CD4-positive, alpha-beta T cell (primary cell): Measurements from ENCODE around the gene MMP11. TPM values are rescaled to one million over a fixed set of nuclear protein-coding genes. Genes with fewer than 3 reads are reported as not detected.

Source experiments
- ATAC-seq: fragments of 200-7000 bp; cut with Tn5 transposase; one replicate; pipeline ENCODE4 v1.10.0; 2022; ENCODE audit warnings: mild to moderate bottlenecking; ENCODE audit not compliant: poor library complexity
- CTCF ChIA-PET: fragments of 350-600 bp; sonication (Branson Sonifier 250); formaldehyde crosslinking; loops from one replicate; lab custom pipeline; 2021; ENCODE audit warnings: antibody characterized with exemption, inconsistent platforms; lab: Charles Lee
- POLR2A ChIA-PET: fragments of 350-600 bp; sonication (Branson Sonifier 250); formaldehyde crosslinking; loops from one replicate; lab custom pipeline; 2021; ENCODE audit warnings: antibody characterized with exemption, inconsistent platforms; lab: Charles Lee
- DNase-seq, 14 experiments: peaks; one replicate each; pipeline ENCODE4 v3.0.0-alpha.2; 2013 to 2020; ENCODE audit warnings: mixed read lengths in 2 of 14
- H3K27ac ChIP-seq, 2 donors: one replicate each; pipeline versions ENCODE4 v1.5.1 to v1.7.0; 2013; ENCODE audit warnings: low read length in 2 of 2, low read depth in 1 of 2, mild to moderate bottlenecking in 1 of 2
- H3K27me3 ChIP-seq, 2 experiments: 1 replicate in 1 of 2; 2 replicates in 1 of 2; pipeline versions ENCODE4 v1.6.1 to v1.7.0; 2013; ENCODE audit warnings: low read length in 2 of 2, control low read depth in 1 of 2, mild to moderate bottlenecking in 1 of 2, moderate library complexity in 1 of 2; ENCODE audit not compliant: insufficient read depth in 2 of 2, control insufficient read depth in 1 of 2
- H3K36me3 ChIP-seq: one replicate; pipeline ENCODE4 v1.6.1; 2013; ENCODE audit warnings: low read length, control low read depth; ENCODE audit not compliant: insufficient read depth
- H3K4me1 ChIP-seq: one replicate; pipeline ENCODE4 v1.6.1; 2013; ENCODE audit warnings: low read length, control low read depth; ENCODE audit not compliant: insufficient read depth
- H3K4me3 ChIP-seq: one replicate; pipeline ENCODE4 v1.5.1; 2013; ENCODE audit warnings: mild to moderate bottlenecking, low read length, moderate library complexity
- H3K9me3 ChIP-seq, 2 experiments: 1 replicate in 1 of 2; 2 replicates in 1 of 2; pipeline versions ENCODE4 v1.6.1 to v1.7.0; 2013; ENCODE audit warnings: low read length in 2 of 2, mild to moderate bottlenecking in 2 of 2, control low read depth in 1 of 2, moderate library complexity in 1 of 2; ENCODE audit not compliant: control insufficient read depth in 1 of 2, insufficient read depth in 1 of 2
- H3K27ac Mint-ChIP-seq: one replicate; pipeline ENCODE4 v1.8.0; 2020; ENCODE audit warnings: mixed read lengths
- H3K27me3 Mint-ChIP-seq: one replicate; pipeline ENCODE4 v1.8.0; 2021; ENCODE audit warnings: mixed read lengths
- H3K36me3 Mint-ChIP-seq: one replicate; pipeline ENCODE4 v1.8.0; 2021; ENCODE audit warnings: low read depth, mixed read lengths
- H3K4me1 Mint-ChIP-seq: one replicate; pipeline ENCODE4 v1.8.0; 2021; ENCODE audit warnings: low read depth, mixed read lengths
- H3K4me3 Mint-ChIP-seq: one replicate; pipeline ENCODE4 v1.8.0; 2020; ENCODE audit warnings: mild to moderate bottlenecking, mixed read lengths
- H3K9me3 Mint-ChIP-seq: one replicate; pipeline ENCODE4 v1.8.0; 2020; ENCODE audit warnings: mixed read lengths
- intact Hi-C, 2 experiments: fragments of 100-400 bp; cut with DNase I in 1 of 2; cut with micrococcal nuclease in 1 of 2; formaldehyde crosslinking; loops; one replicate each; pipeline versions ENCODE4 v1.15.1 to v1.9.0; 2023 to 2025; cut with DNase I, micrococcal nuclease
- total RNA-seq, 174 experiments: library from RNA in 2 of 174; stranded (reverse) in 2 of 174; gene quantifications; one replicate each; pipeline ENCODE4 v1.2.3 and lab custom pipeline; 2021 to 2026
- TF ChIP-seq, protein P1 (sequence below): fragments of 200-600 bp; IDR thresholded peaks from one replicate; pipeline ENCODE4 v1.8.0; 2022; ENCODE audit warnings: antibody characterized with exemption, mild to moderate bottlenecking

Gene MMP11
- total RNA-seq, 2 experiments from 2014 or later, result 2.3 to 2.4 TPM

DNA sequence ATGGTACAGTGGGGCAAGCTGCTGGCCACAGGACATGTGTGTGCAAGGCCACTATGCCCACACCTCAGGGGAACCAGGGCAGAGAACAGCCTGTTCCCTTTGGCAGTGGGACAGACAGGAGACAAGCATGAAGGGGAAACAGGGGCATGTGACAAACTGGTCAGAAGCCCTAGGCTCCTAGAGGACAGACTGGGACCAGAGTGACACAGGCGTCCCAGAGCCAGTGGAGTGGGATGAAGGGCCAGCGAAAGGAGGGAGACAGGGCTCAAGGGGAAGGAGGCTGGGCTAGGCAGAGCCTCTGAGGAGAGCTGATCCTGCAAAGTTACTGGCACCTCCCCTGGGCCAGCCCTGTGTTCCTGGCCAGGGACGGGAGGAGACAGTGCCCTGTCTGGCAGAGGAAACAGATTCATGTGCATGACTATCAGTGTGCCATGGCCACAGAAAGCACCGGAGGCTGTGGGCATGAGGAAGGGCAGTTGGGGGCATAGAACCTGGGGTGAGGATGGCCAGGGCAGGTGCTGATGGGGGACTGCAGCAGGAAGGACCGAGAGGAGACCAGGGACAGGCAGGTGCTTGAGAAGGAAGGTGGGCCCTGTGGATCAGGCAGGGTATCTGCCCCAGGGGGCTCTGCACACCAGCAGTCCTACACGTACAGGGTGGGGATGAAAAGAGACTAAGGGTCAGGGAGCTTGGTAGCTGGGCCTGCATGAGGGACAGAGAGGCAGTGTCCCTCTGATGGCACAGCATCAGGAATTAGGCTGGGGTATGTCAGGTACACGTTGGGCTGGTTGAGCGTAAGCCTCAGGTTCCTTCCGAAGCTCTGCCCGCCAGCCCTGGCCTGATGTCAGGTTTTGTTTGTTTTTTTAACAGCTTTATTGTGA, 56.4 kb downstream of the MMP11 start:
- no peaks in the 10 kb centered on the region for H3K27me3 ChIP-seq
- DNase-seq (no peak), ATAC-seq (no peak)
- no peak overlapping the region for H3K27ac ChIP-seq
- H3K4me1 Mint-ChIP-seq, result no peaks in the 10 kb centered on the region
- H3K27me3 Mint-ChIP-seq, result no peaks in the 10 kb centered on the region
- POLR2A ChIA-PET, result no interaction called here
- TF ChIP-seq, protein P1, sequence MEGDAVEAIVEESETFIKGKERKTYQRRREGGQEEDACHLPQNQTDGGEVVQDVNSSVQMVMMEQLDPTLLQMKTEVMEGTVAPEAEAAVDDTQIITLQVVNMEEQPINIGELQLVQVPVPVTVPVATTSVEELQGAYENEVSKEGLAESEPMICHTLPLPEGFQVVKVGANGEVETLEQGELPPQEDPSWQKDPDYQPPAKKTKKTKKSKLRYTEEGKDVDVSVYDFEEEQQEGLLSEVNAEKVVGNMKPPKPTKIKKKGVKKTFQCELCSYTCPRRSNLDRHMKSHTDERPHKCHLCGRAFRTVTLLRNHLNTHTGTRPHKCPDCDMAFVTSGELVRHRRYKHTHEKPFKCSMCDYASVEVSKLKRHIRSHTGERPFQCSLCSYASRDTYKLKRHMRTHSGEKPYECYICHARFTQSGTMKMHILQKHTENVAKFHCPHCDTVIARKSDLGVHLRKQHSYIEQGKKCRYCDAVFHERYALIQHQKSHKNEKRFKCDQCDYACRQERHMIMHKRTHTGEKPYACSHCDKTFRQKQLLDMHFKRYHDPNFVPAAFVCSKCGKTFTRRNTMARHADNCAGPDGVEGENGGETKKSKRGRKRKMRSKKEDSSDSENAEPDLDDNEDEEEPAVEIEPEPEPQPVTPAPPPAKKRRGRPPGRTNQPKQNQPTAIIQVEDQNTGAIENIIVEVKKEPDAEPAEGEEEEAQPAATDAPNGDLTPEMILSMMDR, result no peak
- no peaks in the 10 kb centered on the region for H3K4me1 ChIP-seq
- CTCF ChIA-PET, result interaction anchor here (1.5 kb wide), 1 partner anchor 21 kb away, joined by 4 read pairs; no protein-coding TSS in a partner anchor
- H3K4me3 Mint-ChIP-seq, result no peak overlapping the region
- intact Hi-C loops, result no loop called here
- peaks cover 70% of the 10 kb centered on the region for H3K36me3 ChIP-seq
- H3K27ac Mint-ChIP-seq, result no peak overlapping the region
- H3K9me3 ChIP-seq, result no peaks in the 10 kb centered on the region
- peaks cover 54% of the 10 kb centered on the region for H3K36me3 Mint-ChIP-seq
- no peaks in the 10 kb centered on the region for H3K9me3 Mint-ChIP-seq
- no peak overlapping the region for H3K4me3 ChIP-seq

DNA sequence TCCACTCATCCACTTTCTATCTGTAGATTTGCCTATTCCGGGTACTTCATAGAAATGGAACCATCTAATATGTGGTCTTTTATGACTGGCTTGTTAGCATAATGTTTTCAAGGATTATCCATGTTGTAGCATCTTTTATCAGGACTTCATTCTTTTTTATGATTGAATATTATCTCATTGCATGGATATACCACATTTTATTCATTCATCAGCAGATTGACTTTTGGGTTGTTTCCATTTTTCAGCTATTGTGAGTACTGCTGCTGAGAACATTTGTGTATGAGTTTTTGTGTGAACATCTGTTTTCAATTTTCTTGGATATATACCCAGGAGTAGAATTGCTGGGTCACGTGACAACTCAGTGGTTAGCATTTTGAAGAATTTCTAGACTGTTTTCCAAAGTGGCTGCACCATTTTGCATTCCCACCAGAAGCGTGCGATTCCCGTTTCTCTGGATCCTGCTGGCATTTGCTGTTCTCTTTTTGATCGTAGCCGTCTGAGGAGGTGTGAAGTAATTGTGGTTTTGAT, 57.3 kb downstream of the MMP11 start:
- CTCF ChIA-PET, result interaction anchor here (1.5 kb wide), 1 partner anchor 20 kb away, joined by 4 read pairs; no protein-coding TSS in a partner anchor
- intact Hi-C loops, result no loop called here
- H3K4me1 ChIP-seq, result no peaks in the 10 kb centered on the region
- TF ChIP-seq, protein P1, result no peak
- no peaks in the 10 kb centered on the region for H3K9me3 ChIP-seq
- DNase-seq (no peak), ATAC-seq (no peak)
- POLR2A ChIA-PET, result no interaction called here
- no peak overlapping the region for H3K4me3 Mint-ChIP-seq
- no peak overlapping the region for H3K27ac Mint-ChIP-seq
- H3K36me3 ChIP-seq, result peaks cover 68% of the 10 kb centered on the region
- no peak overlapping the region for H3K27ac ChIP-seq
- H3K36me3 Mint-ChIP-seq, result peaks cover 50% of the 10 kb centered on the region
- H3K9me3 Mint-ChIP-seq, result no peaks in the 10 kb centered on the region
- H3K4me1 Mint-ChIP-seq, result no peaks in the 10 kb centered on the region
- H3K4me3 ChIP-seq, result no peak overlapping the region
- H3K27me3 Mint-ChIP-seq, result no peaks in the 10 kb centered on the region
- no peaks in the 10 kb centered on the region for H3K27me3 ChIP-seq

DNA sequence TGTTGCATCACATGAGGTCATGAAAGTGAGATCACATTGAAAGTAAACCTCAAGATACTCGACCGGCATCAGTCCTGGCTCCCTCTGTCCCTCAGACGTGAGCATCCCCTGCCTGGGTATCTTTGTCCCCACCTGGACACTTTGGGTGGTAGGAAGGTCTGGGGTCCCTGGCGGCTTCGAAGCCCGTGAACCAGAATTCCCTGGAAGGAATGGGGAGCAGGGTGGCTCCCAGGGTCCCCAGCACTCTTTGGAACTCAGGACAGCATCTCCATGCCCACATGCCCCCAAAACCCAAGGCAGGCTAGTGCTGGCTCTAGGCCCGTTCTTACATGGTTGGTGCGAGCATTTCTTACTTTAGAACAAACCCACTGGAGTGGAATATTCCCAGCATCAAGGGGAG, 58.6 kb downstream of the MMP11 start:
- no peak for ATAC-seq
- Mint-ChIP-seq H3K27me3 (no peaks in the 10 kb centered on the region), H3K36me3 (peaks cover 44% of the 10 kb centered on the region), H3K27ac (no peak overlapping the region), H3K9me3 (no peaks in the 10 kb centered on the region), H3K4me3 (no peak overlapping the region), H3K4me1 (peaks cover under 1% of the 10 kb centered on the region)
- Histone ChIP-seq H3K27ac (no peak overlapping the region), H3K4me3 (no peak overlapping the region), H3K27me3 (no peaks in the 10 kb centered on the region), H3K4me1 (no peaks in the 10 kb centered on the region), H3K9me3 (no peaks in the 10 kb centered on the region), H3K36me3 (peaks cover 66% of the 10 kb centered on the region)
- peak in 1 of 14 experiments; percentile 9 for DNase-seq
- CTCF ChIA-PET, result no interaction called here
- POLR2A ChIA-PET, result no interaction called here
- TF ChIP-seq, protein P1, result no peak
- intact Hi-C loops, result no loop called here
